ENCODE data around the gene C5orf58.

C5orf58 gene

GRCh38 chr5:170283296-170283695, 50.5 kb downstream of the C5orf58 start:
- no peak for DNase-seq (ENCODE audit: low spot score)

GRCh38 chr5:170284231-170284630, 51.4 kb downstream of the C5orf58 start:
- DNase-seq (ENCODE audit: low spot score): no peak

- DNase-seq (ENCODE audit: low spot score): no peak
Measured at GRCh38 chr5:170285181-170285580, 52.4 kb downstream of the C5orf58 start.

- DNase-seq (ENCODE audit: low spot score): no peak
Measured at GRCh38 chr5:170286386-170286925, 53.7 kb downstream of the C5orf58 start.

- no peak for DNase-seq (ENCODE audit: low spot score)
Measured at GRCh38 chr5:170287532-170287931, 54.7 kb downstream of the C5orf58 start.

GRCh38 chr5:170288151-170288550, 55.4 kb downstream of the C5orf58 start:
- no peak for DNase-seq (ENCODE audit: low spot score)

- no peak for DNase-seq (ENCODE audit: low spot score)
Measured at GRCh38 chr5:170288551-170288950, 55.8 kb downstream of the C5orf58 start.

- DNase-seq (ENCODE audit: low spot score): no peak
Measured at GRCh38 chr5:170289121-170289520, 56.3 kb downstream of the C5orf58 start.

- no peak for DNase-seq (ENCODE audit: low spot score)
Measured at GRCh38 chr5:170289764-170290163, 57.0 kb downstream of the C5orf58 start.

GRCh38 chr5:170290498-170290897, 57.7 kb downstream of the C5orf58 start:
- DNase-seq (ENCODE audit: low spot score): no peak

GRCh38 chr5:170292179-170293104, 59.7 kb downstream of the C5orf58 start:
- DNase-seq (ENCODE audit: low spot score): no peak

GRCh38 chr5:170293273-170293672, 60.5 kb downstream of the C5orf58 start:
- DNase-seq (ENCODE audit: low spot score): no peak

GRCh38 chr5:170294057-170294456, 61.3 kb downstream of the C5orf58 start:
- DNase-seq (ENCODE audit: low spot score): no peak

GRCh38 chr5:170294556-170294955, 61.8 kb downstream of the C5orf58 start:
- DNase-seq (ENCODE audit: low spot score): no peak
